Adrenal gland (tissue), 12 donors: ENCODE data around the gene C3. TPM values are rescaled to one million over a fixed set of nuclear protein-coding genes. Genes with fewer than 3 reads are reported as not detected.
"Not testable (repeated sequence)": the region's sequence is repeated elsewhere in the genome, so short reads cannot be mapped to it uniquely, and the experiment has no call there.

Source experiments
- DNase-seq, 7 donors: peaks; one replicate each; pipeline ENCODE4 v3.0.0-alpha.2; 2019 to 2020
- H3K27ac ChIP-seq, 5 donors: fragments of 200-600 bp; sonication (generic) in 4 of 5; 1 replicate in 3 of 5; 2 replicates in 2 of 5; pipeline versions ENCODE4 v1.5.1 to v1.8.0; 2016 to 2020; ENCODE audit warnings: mild to moderate bottlenecking in 1 of 5
- H3K27me3 ChIP-seq: fragments of 200-600 bp; 2 replicates; pipeline ENCODE4 v1.8.0; 2021
- H3K36me3 ChIP-seq, 2 donors: fragments of 200-600 bp; replicated peaks in 1 of 2; 1 replicate in 1 of 2; 2 replicates in 1 of 2; pipeline versions ENCODE4 v1.5.1 to v1.8.0; 2018 to 2022
- H3K4me1 ChIP-seq, 2 donors: fragments of 200-600 bp; replicated peaks in 1 of 2; 1 replicate in 1 of 2; 2 replicates in 1 of 2; pipeline versions ENCODE4 v1.5.1 to v1.8.0; 2018 to 2021
- H3K4me3 ChIP-seq, 4 donors: fragments of 200-600 bp; sonication (generic) in 3 of 4; one replicate each; pipeline ENCODE4 v1.5.1; 2016 to 2018
- H3K9me3 ChIP-seq, 3 donors: fragments of 200-600 bp; sonication (generic) in 1 of 3; replicated peaks in 1 of 3; 1 replicate in 2 of 3; 2 replicates in 1 of 3; pipeline versions ENCODE4 v1.5.1 to v1.8.0; 2016 to 2021
- POLR2A ChIP-seq, 2 donors: fragments of 450-650 bp; IDR thresholded peaks; one replicate each; pipeline ENCODE4 v1.6.1; 2017; ENCODE audit warnings: antibody characterized with exemption in 2 of 2, mild to moderate bottlenecking in 2 of 2, moderate library complexity in 1 of 2
- WGBS, 4 donors: extraction: QIAGEN DNeasy Blood & Tissue Kit in 2 of 4; methylation state at CpG; one replicate each; pipeline versions ENCODE4 v1.1.5 to v1.1.7; 2013 to 2017; 5-methylcytosine and 5-hydroxymethylcytosine counted together
- intact Hi-C, 2 donors: fragments of 100-400 bp; cut with DNase I; formaldehyde crosslinking; loops; one replicate each; pipeline versions ENCODE4 v1.14.1 to v1.15.0; 2022 to 2023
- polyA plus RNA-seq, 3 donors: library from polyadenylated mRNA; stranded (reverse); fragments of 200-250 nt in 2 of 3; fragments of 350-450 nt in 1 of 3; fragmentation: Illumina TruSeq in 1 of 3; extraction: RNeasy Lipid Tissue Mini Kit (QIAGEN cat#74804) in 1 of 3; gene quantifications; one replicate each; pipeline ENCODE4 v1.2.3, GENCODE V29; 2013 to 2014
- total RNA-seq, 9 donors: library from RNA; depleted of rRNA in 4 of 9; stranded (reverse); fragments of >200 nt in 4 of 9; fragments of 120-200 nt in 1 of 9; fragmentation: NEBNext Ultra II Directional in 1 of 9; extraction: Animal tissue kit (Norgen Biotek cat#: 25700) in 1 of 9; gene quantifications; one replicate each; pipeline versions ENCODE4 v1.1.0 to v1.2.4, GENCODE V29; 2013 to 2023
- TF ChIP-seq, protein P1 (sequence below), 6 experiments: fragments of 450-650 bp in 4 of 6; fragments of 200-600 bp in 2 of 6; sonication (generic) in 1 of 6; IDR thresholded peaks; 1 replicate in 5 of 6; 2 replicates in 1 of 6; pipeline versions ENCODE4 v1.5.1 to v1.8.0; 2016 to 2021; ENCODE audit warnings: antibody characterized with exemption in 6 of 6, mild to moderate bottlenecking in 2 of 6, moderate library complexity in 1 of 6
- donor health status: healthy with polysubstance abuse.
- donor health status: Bipolar disorder and iron deficiency.
- donor health status: DM: yes; HTN: yes; CAD: no.
- donor health status: DM: no; HTN: no; CAD: no.
- donor health status: DM: no; HTN: no; CAD: no.
- donor health status: DM: yes; HTN: yes; CAD: no.

The C3 gene
- total and polyA plus RNA-seq, 12 donors, result 2.4 to 5,179 (median 2,192) TPM

DNA sequence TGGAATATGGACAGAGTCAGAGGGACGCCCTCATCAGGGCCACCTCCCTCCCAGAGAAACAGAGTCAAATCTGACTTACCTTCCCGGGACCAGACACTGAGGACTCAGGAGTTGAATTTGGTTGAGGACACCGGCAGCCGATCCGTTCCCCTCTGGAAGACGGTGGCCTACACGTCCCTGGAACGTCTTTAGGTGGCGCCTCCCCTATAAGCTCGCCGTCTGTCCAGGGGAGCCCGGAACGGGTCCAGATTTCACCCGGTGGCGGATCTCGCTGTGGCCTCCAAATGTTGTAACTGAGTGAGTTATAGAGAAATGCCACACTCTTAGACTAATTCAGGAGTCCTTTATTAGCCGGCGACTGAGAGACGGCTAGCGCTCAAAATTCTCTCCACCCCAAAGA lies 59.5 kb downstream of the C3 start:
- 50 to 62% (median 55%) methylated on average over 16 to 20 of the region's 20 CpGs for WGBS, 4 donors
- intact Hi-C loops, result no loop called here
- no peak for DNase-seq
- no peaks in the 10 kb centered on the region for H3K9me3 ChIP-seq
- no peaks in the 10 kb centered on the region for H3K27me3 ChIP-seq
- no peaks in the 10 kb centered on the region for H3K36me3 ChIP-seq
- TF ChIP-seq POLR2A (IDR thresholded peaks at IDR 0.05), result no peak
- TF ChIP-seq, protein P1, sequence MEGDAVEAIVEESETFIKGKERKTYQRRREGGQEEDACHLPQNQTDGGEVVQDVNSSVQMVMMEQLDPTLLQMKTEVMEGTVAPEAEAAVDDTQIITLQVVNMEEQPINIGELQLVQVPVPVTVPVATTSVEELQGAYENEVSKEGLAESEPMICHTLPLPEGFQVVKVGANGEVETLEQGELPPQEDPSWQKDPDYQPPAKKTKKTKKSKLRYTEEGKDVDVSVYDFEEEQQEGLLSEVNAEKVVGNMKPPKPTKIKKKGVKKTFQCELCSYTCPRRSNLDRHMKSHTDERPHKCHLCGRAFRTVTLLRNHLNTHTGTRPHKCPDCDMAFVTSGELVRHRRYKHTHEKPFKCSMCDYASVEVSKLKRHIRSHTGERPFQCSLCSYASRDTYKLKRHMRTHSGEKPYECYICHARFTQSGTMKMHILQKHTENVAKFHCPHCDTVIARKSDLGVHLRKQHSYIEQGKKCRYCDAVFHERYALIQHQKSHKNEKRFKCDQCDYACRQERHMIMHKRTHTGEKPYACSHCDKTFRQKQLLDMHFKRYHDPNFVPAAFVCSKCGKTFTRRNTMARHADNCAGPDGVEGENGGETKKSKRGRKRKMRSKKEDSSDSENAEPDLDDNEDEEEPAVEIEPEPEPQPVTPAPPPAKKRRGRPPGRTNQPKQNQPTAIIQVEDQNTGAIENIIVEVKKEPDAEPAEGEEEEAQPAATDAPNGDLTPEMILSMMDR (IDR thresholded peaks at IDR 0.05), result no peak
- no peak overlapping the region for H3K4me3 ChIP-seq
- peaks cover 0 to 3% of the 10 kb centered on the region in 2 donors for H3K4me1 ChIP-seq
- H3K27ac ChIP-seq, result no peak overlapping the region

DNA sequence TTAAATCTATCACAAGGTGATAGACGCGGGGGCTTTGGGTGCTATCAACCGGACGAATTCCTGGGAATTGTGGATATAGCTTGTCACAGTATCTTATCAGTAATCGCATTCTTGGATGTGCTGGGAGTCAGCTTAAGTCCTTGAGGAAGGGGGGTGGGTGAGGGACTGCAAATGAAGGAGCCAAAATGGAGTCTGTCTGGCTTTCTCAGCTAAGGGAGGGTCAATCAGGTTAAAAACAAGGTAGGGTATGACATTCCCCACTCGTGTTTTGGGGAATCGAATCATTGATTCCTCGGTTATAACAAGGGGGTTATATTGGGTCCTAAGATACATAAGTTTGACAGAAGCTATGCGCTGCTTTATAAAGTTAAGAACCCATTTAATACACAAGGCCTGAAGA lies 64.1 kb downstream of the C3 start:
- intact Hi-C loops, H3K27ac ChIP-seq, H3K27me3 ChIP-seq, H3K4me3 ChIP-seq, H3K9me3 ChIP-seq, H3K4me1 ChIP-seq, DNase-seq, H3K36me3 ChIP-seq: not testable (repeated sequence)
- WGBS, 4 donors, result 58 to 75% (median 64%) methylated on average over 6 to 9 of the region's 9 CpGs

DNA sequence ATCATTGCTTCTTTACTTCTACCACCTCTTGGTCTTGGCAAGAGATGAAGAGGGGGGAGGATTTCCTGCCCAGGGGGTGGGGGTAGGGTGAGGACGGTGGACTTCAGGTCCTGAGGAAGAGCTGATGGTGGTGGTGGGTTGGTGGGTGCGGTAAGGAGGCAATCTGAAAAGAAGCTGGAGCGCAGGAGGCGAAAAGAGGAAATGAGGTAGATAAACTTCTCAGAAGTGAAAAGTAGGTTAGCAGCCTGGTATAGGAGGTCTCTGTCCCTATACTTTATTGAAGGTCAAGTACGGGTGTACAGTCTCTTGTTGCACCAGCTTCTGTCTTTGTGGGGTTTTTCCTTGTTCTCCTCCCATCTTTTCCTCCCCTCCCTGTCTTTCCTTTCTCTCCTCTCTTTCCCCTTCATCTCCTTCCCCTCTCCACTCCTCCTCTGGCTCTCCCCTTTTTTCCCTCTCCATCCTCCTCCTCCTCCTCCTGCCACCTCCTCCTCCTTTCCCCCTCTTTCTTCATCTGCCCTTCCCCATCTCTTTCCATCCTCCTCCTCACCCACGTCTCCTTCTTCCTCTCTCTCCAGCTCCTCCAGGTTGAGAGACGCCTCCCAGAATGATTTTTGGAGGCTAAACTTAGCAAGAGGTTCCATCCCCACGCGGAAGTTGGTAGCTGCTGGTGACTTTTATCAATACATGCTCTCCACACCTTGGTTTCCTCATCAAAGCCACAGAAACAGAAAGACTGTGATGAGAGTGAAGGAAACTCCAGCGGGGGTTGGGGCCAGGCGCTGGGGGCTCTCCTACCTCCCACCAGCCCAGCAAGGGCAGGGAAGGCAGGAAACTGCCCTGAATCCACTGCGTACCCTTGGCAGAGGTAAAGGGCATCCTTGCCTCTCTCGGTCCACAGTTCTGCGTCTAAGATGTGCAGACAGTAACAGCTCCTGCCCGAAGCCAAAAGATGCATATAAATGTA lies 65.8 kb downstream of the C3 start:
- intact Hi-C loops, result no loop called here
- no peak for TF ChIP-seq POLR2A (IDR thresholded peaks at IDR 0.05)
- TF ChIP-seq, protein P1 (IDR thresholded peaks at IDR 0.05), result no peak
- WGBS, 4 donors, result 58 to 68% (median 61%) methylated on average over 12 to 15 of the region's 15 CpGs
- Histone ChIP-seq H3K36me3 (no peaks in the 10 kb centered on the region), H3K9me3 (no peaks in the 10 kb centered on the region), H3K4me1 (no peaks in the 10 kb centered on the region), H3K27ac (no peak overlapping the region), H3K4me3 (no peak overlapping the region), H3K27me3 (no peaks in the 10 kb centered on the region)
- DNase-seq, result no peak

DNA sequence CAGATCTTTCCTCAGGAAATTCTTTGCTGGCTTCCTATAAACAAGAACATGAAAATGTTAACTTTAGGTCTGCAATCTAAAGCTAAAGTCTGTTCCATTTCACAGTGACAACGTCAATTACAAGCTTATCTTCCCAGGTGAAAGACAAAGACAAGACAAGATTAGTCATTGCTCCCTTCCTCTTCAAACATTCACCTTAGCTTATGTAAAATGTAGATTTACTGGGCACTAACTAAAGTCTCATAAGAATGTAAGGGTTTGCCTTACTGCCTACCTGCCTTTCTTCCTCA lies 67.7 kb downstream of the C3 start:
- no peaks in the 10 kb centered on the region for H3K4me1 ChIP-seq
- 59 to 72% (median 68%) methylated on average over 1 of the region's 1 CpG for WGBS, 4 donors
- intact Hi-C loops, result no loop called here
- H3K4me3 ChIP-seq, result no peak overlapping the region
- H3K27ac ChIP-seq, result no peak overlapping the region
- H3K36me3 ChIP-seq, result no peaks in the 10 kb centered on the region
- no peaks in the 10 kb centered on the region for H3K27me3 ChIP-seq
- no peaks in the 10 kb centered on the region for H3K9me3 ChIP-seq
- no peak for DNase-seq
- TF ChIP-seq POLR2A (IDR thresholded peaks at IDR 0.05), result no peak
- TF ChIP-seq, protein P1 (IDR thresholded peaks at IDR 0.05), result no peak
